ENCODE results near the gene DSC3.

The DSC3 gene

GRCh38 chr18:30971338-30971956 is 71.1 kb downstream of the DSC3 start:
- peak; percentile 34 for DNase-seq (ENCODE audit: low spot score)

GRCh38 chr18:30970196-30970816 is 72.2 kb downstream of the DSC3 start:
- no peak for DNase-seq (ENCODE audit: low spot score)

- DNase-seq (ENCODE audit: low spot score): no peak
Measured at GRCh38 chr18:30969670-30970170, 72.8 kb downstream of the DSC3 start.

DNA sequence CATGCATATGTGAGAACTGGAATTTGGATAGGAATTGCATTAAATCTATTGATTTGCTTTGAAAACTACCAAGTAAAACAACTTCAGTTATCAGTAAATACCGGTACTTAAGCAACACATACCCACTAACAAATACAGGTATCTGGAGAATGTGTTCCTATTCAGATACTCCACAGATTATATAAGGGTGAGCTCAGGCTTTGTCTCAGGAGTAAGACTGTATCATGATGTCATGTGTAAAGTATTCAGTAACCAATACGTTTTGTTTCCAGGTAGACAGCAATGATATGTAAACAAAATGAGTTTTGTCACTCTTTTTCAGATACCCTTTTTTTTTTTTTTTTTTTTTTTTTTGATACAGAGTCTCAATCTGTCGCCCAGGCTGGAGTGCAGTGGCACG is 74.8 kb downstream of the DSC3 start:
- no peak for DNase-seq (ENCODE audit: low spot score)

- DNase-seq (ENCODE audit: low spot score): no peak
Measured at GRCh38 chr18:30965237-30965636, 77.3 kb downstream of the DSC3 start.

- no peak for DNase-seq (ENCODE audit: low spot score)
Measured at GRCh38 chr18:30960661-30961060, 81.9 kb downstream of the DSC3 start.

GRCh38 chr18:30957066-30957465 is 85.5 kb downstream of the DSC3 start:
- DNase-seq (ENCODE audit: low spot score): no peak

- no peak for DNase-seq (ENCODE audit: low spot score)
Measured at GRCh38 chr18:30954262-30954661, 88.3 kb downstream of the DSC3 start.

GRCh38 chr18:30945761-30946160 is 96.8 kb downstream of the DSC3 start:
- DNase-seq (ENCODE audit: low spot score): no peak

- no peak for DNase-seq (ENCODE audit: low spot score)
Measured at GRCh38 chr18:30944773-30945417, 97.6 kb downstream of the DSC3 start.

GRCh38 chr18:30940952-30941539 is 101.5 kb downstream of the DSC3 start:
- DNase-seq (ENCODE audit: low spot score): no peak
